ENCODE results near the gene C6orf89. TPM values are rescaled to one million over a fixed set of nuclear protein-coding genes. Genes with fewer than 3 reads are reported as not detected.
A peak's percentile ranks its signal among the peaks of the same experiment; 100 is the strongest.
"Not testable (repeated sequence)": the region's sequence is repeated elsewhere in the genome, so short reads cannot be mapped to it uniquely, and the experiment has no call there.

Gene C6orf89
- total RNA-seq, 2 donors from 2014 or later, result 13.9 to 16.8 TPM

DNA sequence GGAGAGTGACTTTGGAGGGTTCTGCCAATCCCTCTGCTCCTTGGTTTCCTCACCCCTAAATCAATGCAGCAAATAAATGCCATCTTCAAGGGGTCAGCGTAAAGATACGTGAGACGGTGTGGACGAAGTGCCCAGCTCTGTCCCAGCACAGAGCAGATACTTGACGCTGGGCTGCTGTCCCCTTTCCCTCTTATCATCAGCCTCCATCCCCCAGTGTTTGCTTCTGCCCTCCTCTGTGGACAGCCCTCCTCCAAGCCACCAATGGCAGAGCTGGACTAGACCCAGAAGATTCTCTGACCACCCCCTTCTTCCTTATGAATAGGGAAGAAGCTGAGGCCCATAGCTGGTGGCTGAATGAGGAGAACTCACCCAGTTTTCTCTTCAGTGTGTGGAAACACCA is 51.1 kb downstream of the C6orf89 start:
- Histone ChIP-seq H3K27me3 (ENCODE audit: control insufficient read depth, insufficient read depth, low read length, poor library complexity, severe bottlenecking) (no peaks in the 10 kb centered on the region), H3K36me3 (ENCODE audit: control insufficient read depth, insufficient read depth, low read length) (no peaks in the 10 kb centered on the region), H3K27ac (ENCODE audit: low read depth, low read length) (no peak overlapping the region), H3K4me1 (ENCODE audit: control insufficient read depth, insufficient read depth, low read length) (no peaks in the 10 kb centered on the region), H3K9me3 (ENCODE audit: control insufficient read depth, low read length) (no peaks in the 10 kb centered on the region), H3K9ac (ENCODE audit: extremely low read depth, low read length, poor library complexity, severe bottlenecking) (no peak overlapping the region), H3K4me3 (ENCODE audit: low read length) (no peak overlapping the region)
- peaks cover 16% of the 10 kb centered on the region for H3K9me3 Mint-ChIP-seq
- TF ChIP-seq, protein P1, sequence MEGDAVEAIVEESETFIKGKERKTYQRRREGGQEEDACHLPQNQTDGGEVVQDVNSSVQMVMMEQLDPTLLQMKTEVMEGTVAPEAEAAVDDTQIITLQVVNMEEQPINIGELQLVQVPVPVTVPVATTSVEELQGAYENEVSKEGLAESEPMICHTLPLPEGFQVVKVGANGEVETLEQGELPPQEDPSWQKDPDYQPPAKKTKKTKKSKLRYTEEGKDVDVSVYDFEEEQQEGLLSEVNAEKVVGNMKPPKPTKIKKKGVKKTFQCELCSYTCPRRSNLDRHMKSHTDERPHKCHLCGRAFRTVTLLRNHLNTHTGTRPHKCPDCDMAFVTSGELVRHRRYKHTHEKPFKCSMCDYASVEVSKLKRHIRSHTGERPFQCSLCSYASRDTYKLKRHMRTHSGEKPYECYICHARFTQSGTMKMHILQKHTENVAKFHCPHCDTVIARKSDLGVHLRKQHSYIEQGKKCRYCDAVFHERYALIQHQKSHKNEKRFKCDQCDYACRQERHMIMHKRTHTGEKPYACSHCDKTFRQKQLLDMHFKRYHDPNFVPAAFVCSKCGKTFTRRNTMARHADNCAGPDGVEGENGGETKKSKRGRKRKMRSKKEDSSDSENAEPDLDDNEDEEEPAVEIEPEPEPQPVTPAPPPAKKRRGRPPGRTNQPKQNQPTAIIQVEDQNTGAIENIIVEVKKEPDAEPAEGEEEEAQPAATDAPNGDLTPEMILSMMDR (conservative IDR thresholded peaks at IDR 0.05), result no peak
- 86 to 100% methylated on average over 4 to 5 of the region's 5 CpGs for WGBS, 2 experiments (ENCODE audit: insufficient coverage in 1 of 2, insufficient read length in 1 of 2)
- peaks cover 4% of the 10 kb centered on the region for H3K27me3 Mint-ChIP-seq (ENCODE audit: insufficient read depth)
- no peak overlapping the region for H3K4me3 Mint-ChIP-seq
- peaks cover 2% of the 10 kb centered on the region for H3K36me3 Mint-ChIP-seq (ENCODE audit: low read depth)
- H3K27ac Mint-ChIP-seq, result no peak overlapping the region
- peak; percentile 35 for DNase-seq
- H3K4me1 Mint-ChIP-seq, result no peaks in the 10 kb centered on the region

DNA sequence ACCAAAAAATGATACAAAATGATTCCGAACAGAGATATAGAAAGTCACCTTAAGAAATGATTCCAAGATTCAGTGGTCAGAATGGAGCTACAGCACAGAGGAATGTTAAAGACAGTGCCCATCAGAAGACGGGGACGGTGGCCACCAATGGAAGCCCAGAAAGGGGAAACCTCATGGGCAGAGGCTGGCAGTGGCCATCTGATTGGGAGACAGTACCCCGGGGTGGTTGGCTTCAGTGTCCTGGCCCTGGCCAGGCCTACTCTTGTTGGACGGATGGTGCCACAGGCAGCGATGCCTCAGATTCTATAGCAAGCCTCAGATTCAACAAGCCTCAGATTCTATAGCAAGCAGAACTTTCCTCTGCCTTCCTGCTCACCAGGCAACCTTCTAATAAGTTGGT is 52.1 kb downstream of the C6orf89 start:
- H3K36me3 Mint-ChIP-seq (ENCODE audit: low read depth), result peaks cover 2% of the 10 kb centered on the region
- H3K9ac ChIP-seq (ENCODE audit: extremely low read depth, low read length, poor library complexity, severe bottlenecking), result no peak overlapping the region
- WGBS, 2 experiments (ENCODE audit: insufficient coverage in 1 of 2, insufficient read length in 1 of 2), result 92 to 98% methylated on average over 6 of the region's 6 CpGs
- no peak overlapping the region for H3K4me3 Mint-ChIP-seq
- peaks cover 19% of the 10 kb centered on the region for H3K9me3 Mint-ChIP-seq
- H3K27ac Mint-ChIP-seq, result no peak overlapping the region
- no peaks in the 10 kb centered on the region for H3K9me3 ChIP-seq (ENCODE audit: control insufficient read depth, low read length)
- TF ChIP-seq, protein P1 (conservative IDR thresholded peaks at IDR 0.05), result no peak
- DNase-seq, result peak; percentile 20
- H3K4me3 ChIP-seq (ENCODE audit: low read length), result no peak overlapping the region
- H3K4me1 Mint-ChIP-seq, result no peaks in the 10 kb centered on the region
- no peaks in the 10 kb centered on the region for H3K36me3 ChIP-seq (ENCODE audit: control insufficient read depth, insufficient read depth, low read length)
- H3K27me3 ChIP-seq (ENCODE audit: control insufficient read depth, insufficient read depth, low read length, poor library complexity, severe bottlenecking), result no peaks in the 10 kb centered on the region
- no peak overlapping the region for H3K27ac ChIP-seq (ENCODE audit: low read depth, low read length)
- no peaks in the 10 kb centered on the region for H3K4me1 ChIP-seq (ENCODE audit: control insufficient read depth, insufficient read depth, low read length)
- H3K27me3 Mint-ChIP-seq (ENCODE audit: insufficient read depth), result peaks cover 4% of the 10 kb centered on the region

DNA sequence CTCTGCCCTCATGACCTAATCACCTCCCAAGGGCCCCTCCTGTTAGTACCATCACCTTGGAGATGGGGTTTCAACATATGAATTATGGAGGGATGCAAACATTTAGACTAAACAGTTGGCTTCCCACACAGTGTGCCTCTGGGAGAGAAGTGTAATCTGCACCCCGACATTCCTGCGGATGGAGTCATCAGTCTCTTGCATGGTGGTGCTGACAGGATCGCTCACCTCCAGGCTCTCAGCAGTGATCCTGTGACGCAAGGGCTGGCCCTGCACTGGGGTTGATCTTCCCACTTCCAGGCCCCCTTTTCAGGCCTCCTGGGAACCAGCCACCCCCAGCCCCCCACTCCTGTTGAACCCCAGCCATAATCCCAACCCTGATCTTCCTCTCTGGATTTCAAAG is 52.8 kb downstream of the C6orf89 start:
- no peak overlapping the region for H3K9ac ChIP-seq (ENCODE audit: extremely low read depth, low read length, poor library complexity, severe bottlenecking)
- H3K27me3 Mint-ChIP-seq (ENCODE audit: insufficient read depth), result peaks cover 7% of the 10 kb centered on the region
- H3K9me3 ChIP-seq (ENCODE audit: control insufficient read depth, low read length), result no peaks in the 10 kb centered on the region
- 95% methylated on average over 4 of the region's 4 CpGs for WGBS, 2 experiments (ENCODE audit: insufficient coverage in 1 of 2, insufficient read length in 1 of 2)
- no peaks in the 10 kb centered on the region for H3K36me3 ChIP-seq (ENCODE audit: control insufficient read depth, insufficient read depth, low read length)
- H3K27me3 ChIP-seq (ENCODE audit: control insufficient read depth, insufficient read depth, low read length, poor library complexity, severe bottlenecking), result no peaks in the 10 kb centered on the region
- no peak overlapping the region for H3K27ac Mint-ChIP-seq
- H3K36me3 Mint-ChIP-seq (ENCODE audit: low read depth), result peaks cover 2% of the 10 kb centered on the region
- H3K4me1 Mint-ChIP-seq, result no peaks in the 10 kb centered on the region
- no peaks in the 10 kb centered on the region for H3K4me1 ChIP-seq (ENCODE audit: control insufficient read depth, insufficient read depth, low read length)
- no peak overlapping the region for H3K27ac ChIP-seq (ENCODE audit: low read depth, low read length)
- peak; percentile 24 for DNase-seq
- TF ChIP-seq, protein P1 (conservative IDR thresholded peaks at IDR 0.05), result no peak
- peaks cover 19% of the 10 kb centered on the region for H3K9me3 Mint-ChIP-seq
- H3K4me3 Mint-ChIP-seq, result no peak overlapping the region
- no peak overlapping the region for H3K4me3 ChIP-seq (ENCODE audit: low read length)

DNA sequence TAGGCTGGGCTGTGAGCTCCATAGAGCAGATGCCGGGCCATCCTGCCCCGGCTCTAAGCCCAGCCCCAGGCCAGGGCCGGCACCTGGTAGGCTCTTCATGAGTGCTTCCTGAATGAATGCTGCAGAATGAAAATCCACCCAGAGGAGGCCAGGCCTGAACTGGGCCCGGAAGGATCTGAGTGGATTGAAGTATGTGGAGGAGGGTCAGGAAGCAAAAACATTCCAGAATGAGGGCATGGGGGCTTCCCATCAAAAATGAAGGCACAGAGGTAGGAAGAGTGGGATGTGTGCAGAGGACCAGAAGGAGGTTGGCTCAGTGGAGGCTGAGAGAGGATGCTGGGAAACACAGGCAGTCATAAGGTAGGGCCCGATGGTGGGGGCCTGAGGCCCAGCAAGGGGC is 53.3 kb downstream of the C6orf89 start:
- H3K4me3 ChIP-seq (ENCODE audit: low read length); DNase-seq; H3K27ac ChIP-seq (ENCODE audit: low read depth, low read length); H3K36me3 Mint-ChIP-seq (ENCODE audit: low read depth); H3K27ac Mint-ChIP-seq; H3K36me3 ChIP-seq (ENCODE audit: control insufficient read depth, insufficient read depth, low read length); H3K9me3 ChIP-seq (ENCODE audit: control insufficient read depth, low read length); H3K4me1 ChIP-seq (ENCODE audit: control insufficient read depth, insufficient read depth, low read length); H3K27me3 Mint-ChIP-seq (ENCODE audit: insufficient read depth); H3K27me3 ChIP-seq (ENCODE audit: control insufficient read depth, insufficient read depth, low read length, poor library complexity, severe bottlenecking); H3K9ac ChIP-seq (ENCODE audit: extremely low read depth, low read length, poor library complexity, severe bottlenecking); H3K4me1 Mint-ChIP-seq; H3K4me3 Mint-ChIP-seq: not testable (repeated sequence)
- H3K9me3 Mint-ChIP-seq, result peaks cover 19% of the 10 kb centered on the region
- WGBS, 2 experiments (ENCODE audit: insufficient coverage in 1 of 2, insufficient read length in 1 of 2), result 70 to 91% methylated on average over 2 to 5 of the region's 5 CpGs

All from endodermal cell (in vitro differentiated cells).